Endothelial cell (in vitro differentiated cells): ENCODE measurements around the gene MRPL44. TPM values are rescaled to one million over a fixed set of nuclear protein-coding genes. Genes with fewer than 3 reads are reported as not detected.

ENCODE experiments used
- DNase-seq: peaks from one replicate; pipeline ENCODE4 v3.0.0; 2021; ENCODE audit warnings: low spot score
- H3K27ac Mint-ChIP-seq: one replicate; pipeline ENCODE4 v1.8.0; 2021; ENCODE audit warnings: mixed read lengths, inconsistent platforms; ENCODE audit not compliant: unreplicated experiment
- H3K27me3 Mint-ChIP-seq: one replicate; pipeline ENCODE4 v1.8.0; 2021; ENCODE audit warnings: mild to moderate bottlenecking, moderate library complexity, mixed read lengths, inconsistent platforms; ENCODE audit not compliant: unreplicated experiment
- H3K36me3 Mint-ChIP-seq: one replicate; pipeline ENCODE4 v1.8.0; 2021; ENCODE audit warnings: mild to moderate bottlenecking, low read depth, mixed read lengths, inconsistent platforms; ENCODE audit not compliant: unreplicated experiment
- H3K4me1 Mint-ChIP-seq: one replicate; pipeline ENCODE4 v1.8.0; 2021; ENCODE audit warnings: mild to moderate bottlenecking, mixed read lengths, inconsistent platforms; ENCODE audit not compliant: unreplicated experiment
- H3K4me3 Mint-ChIP-seq: one replicate; pipeline ENCODE4 v1.8.0; 2021; ENCODE audit warnings: mild to moderate bottlenecking, mixed read lengths, inconsistent platforms; ENCODE audit not compliant: unreplicated experiment
- H3K9me3 Mint-ChIP-seq: one replicate; pipeline ENCODE4 v1.8.0; 2021; ENCODE audit warnings: mixed read lengths, inconsistent platforms; ENCODE audit not compliant: unreplicated experiment
- CTCF ChIP-seq: fragments of 200-600 bp; sonication (generic); IDR thresholded peaks from one replicate; pipeline ENCODE4 v1.5.0; 2021; ENCODE audit warnings: antibody characterized with exemption; ENCODE audit not compliant: unreplicated experiment
- total RNA-seq: library from RNA; stranded (reverse); fragmentation: NEBNext Ultra II Directional; extraction: Animal tissue kit (Norgen Biotek cat#: 25700); gene quantifications from one replicate; pipeline ENCODE4 v1.2.1, GENCODE V29; 2021; ENCODE audit not compliant: unreplicated experiment

MRPL44 gene
- total RNA-seq, 1 donor from 2014 or later: 25.7 TPM

GRCh38 chr2:223973606-223974005 is 16.3 kb downstream of the MRPL44 start:
- TF ChIP-seq CTCF: no peak
- no peak for DNase-seq
- Mint-ChIP-seq H3K36me3 (no peaks in the 10 kb centered on the region), H3K27me3 (no peaks in the 10 kb centered on the region), H3K27ac (no peak overlapping the region), H3K9me3 (no peaks in the 10 kb centered on the region), H3K4me3 (no peak overlapping the region), H3K4me1 (peaks cover 4% of the 10 kb centered on the region)

GRCh38 chr2:223976635-223977226 is 19.5 kb downstream of the MRPL44 start:
- Mint-ChIP-seq H3K36me3 (no peaks in the 10 kb centered on the region), H3K4me1 (peaks cover 4% of the 10 kb centered on the region), H3K9me3 (no peaks in the 10 kb centered on the region), H3K27ac (no peak overlapping the region), H3K4me3 (no peak overlapping the region), H3K27me3 (no peaks in the 10 kb centered on the region)
- no peak for DNase-seq
- TF ChIP-seq CTCF: no peak

GRCh38 chr2:223978451-223978850 is 21.2 kb downstream of the MRPL44 start:
- H3K9me3 Mint-ChIP-seq: no peaks in the 10 kb centered on the region
- H3K36me3 Mint-ChIP-seq: no peaks in the 10 kb centered on the region
- H3K27me3 Mint-ChIP-seq: no peaks in the 10 kb centered on the region
- H3K4me3 Mint-ChIP-seq: no peak overlapping the region
- no peak for TF ChIP-seq CTCF
- H3K27ac Mint-ChIP-seq: no peak overlapping the region
- H3K4me1 Mint-ChIP-seq: peaks cover 4% of the 10 kb centered on the region
- no peak for DNase-seq

- H3K4me3 Mint-ChIP-seq: no peak overlapping the region
- no peak for TF ChIP-seq CTCF
- H3K9me3 Mint-ChIP-seq: no peaks in the 10 kb centered on the region
- DNase-seq: no peak
- peaks cover 7% of the 10 kb centered on the region for H3K4me1 Mint-ChIP-seq
- H3K27ac Mint-ChIP-seq: no peak overlapping the region
- no peaks in the 10 kb centered on the region for H3K36me3 Mint-ChIP-seq
- no peaks in the 10 kb centered on the region for H3K27me3 Mint-ChIP-seq
Measured at GRCh38 chr2:223979730-223980396, 22.6 kb downstream of the MRPL44 start.

GRCh38 chr2:223980397-223980735 is 23.1 kb downstream of the MRPL44 start:
- Mint-ChIP-seq H3K4me3 (no peak overlapping the region), H3K27ac (no peak overlapping the region)

More at GRCh38 chr2:223980397-223980735, 23.1 kb downstream of the MRPL44 start:
- DNase-seq: no peak
- Mint-ChIP-seq H3K36me3 (no peaks in the 10 kb centered on the region), H3K27me3 (no peaks in the 10 kb centered on the region), H3K9me3 (no peaks in the 10 kb centered on the region), H3K4me1 (peaks cover 8% of the 10 kb centered on the region)
- TF ChIP-seq CTCF: no peak
